Activated CD8-positive, alpha-beta T cell treated with anti-CD3 and anti-CD28 coated beads for 36 hours (primary cell): ENCODE results near the gene IFT122. TPM values are rescaled to one million over a fixed set of nuclear protein-coding genes. Genes with fewer than 3 reads are reported as not detected.

ENCODE experiments used
- ATAC-seq: fragments of 200-7000 bp; cut with Tn5 transposase; one replicate; pipeline ENCODE4 v1.10.0; 2021; ENCODE audit warnings: mild to moderate bottlenecking, moderate library complexity
- CTCF ChIA-PET: fragments of 350-600 bp; sonication (Branson Sonifier 250); formaldehyde crosslinking; loops from one replicate; lab custom pipeline; 2021; ENCODE audit warnings: antibody characterized with exemption; lab: Charles Lee
- POLR2A ChIA-PET: fragments of 350-600 bp; sonication (Branson Sonifier 250); formaldehyde crosslinking; loops from one replicate; lab custom pipeline; 2021; ENCODE audit warnings: antibody characterized with exemption; lab: Charles Lee
- DNase-seq: peaks from one replicate; pipeline ENCODE4 v3.0.0-alpha.2; 2020
- H3K27ac Mint-ChIP-seq: one replicate; pipeline ENCODE4 v1.8.0; 2021; ENCODE audit warnings: mild to moderate bottlenecking, mixed read lengths
- H3K27me3 Mint-ChIP-seq: one replicate; pipeline ENCODE4 v1.8.0; 2021; ENCODE audit warnings: mixed read lengths
- H3K36me3 Mint-ChIP-seq: one replicate; pipeline ENCODE4 v1.8.0; 2021; ENCODE audit warnings: low read depth, mixed read lengths
- H3K4me1 Mint-ChIP-seq: one replicate; pipeline ENCODE4 v1.8.0; 2021; ENCODE audit warnings: low read depth, mixed read lengths
- H3K4me3 Mint-ChIP-seq: one replicate; pipeline ENCODE4 v1.8.0; 2021; ENCODE audit warnings: mild to moderate bottlenecking, moderate library complexity, mixed read lengths
- H3K9me3 Mint-ChIP-seq: one replicate; pipeline ENCODE4 v1.8.0; 2021; ENCODE audit warnings: mixed read lengths
- CTCF ChIP-seq: fragments of 200-600 bp; IDR thresholded peaks from one replicate; pipeline ENCODE4 v1.8.0; 2022; ENCODE audit warnings: antibody characterized with exemption, mild to moderate bottlenecking
- intact Hi-C: fragments of 100-400 bp; cut with micrococcal nuclease; formaldehyde crosslinking; loops from one replicate; pipeline ENCODE4 v1.10.0; 2022
- total RNA-seq, 2 experiments: library from RNA; stranded (reverse); gene quantifications; one replicate each; pipeline ENCODE4 v1.2.3, GENCODE V29; 2021

IFT122 gene
- total RNA-seq, 2 experiments from 2014 or later: 18.9 to 20.4 TPM

DNA sequence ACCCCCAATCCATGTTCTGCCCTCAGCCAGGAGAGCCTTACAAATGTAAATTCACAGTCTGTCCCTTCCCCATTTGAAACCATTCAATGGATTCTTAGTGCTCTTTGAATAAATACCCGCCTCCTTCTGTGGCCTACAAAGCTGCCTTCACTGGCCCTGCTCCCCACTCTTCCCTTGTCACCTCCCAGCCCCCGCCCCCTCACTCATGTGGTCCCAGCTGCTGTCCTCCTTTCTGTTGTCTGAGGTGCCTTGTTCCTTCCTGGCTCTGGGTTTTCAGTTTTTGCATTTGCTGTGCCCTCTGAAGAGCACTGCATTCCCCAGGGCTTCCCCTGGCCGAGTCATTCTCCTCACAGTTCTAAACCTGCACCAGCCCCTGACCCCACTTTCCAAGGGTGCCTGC is 14.8 kb upstream of the IFT122 start:
- intact Hi-C loops: no loop called here
- POLR2A ChIA-PET: interaction anchor here (1.7 kb wide), 1 partner anchor 25 kb away, joined by 7 read pairs; no protein-coding TSS in a partner anchor

DNA sequence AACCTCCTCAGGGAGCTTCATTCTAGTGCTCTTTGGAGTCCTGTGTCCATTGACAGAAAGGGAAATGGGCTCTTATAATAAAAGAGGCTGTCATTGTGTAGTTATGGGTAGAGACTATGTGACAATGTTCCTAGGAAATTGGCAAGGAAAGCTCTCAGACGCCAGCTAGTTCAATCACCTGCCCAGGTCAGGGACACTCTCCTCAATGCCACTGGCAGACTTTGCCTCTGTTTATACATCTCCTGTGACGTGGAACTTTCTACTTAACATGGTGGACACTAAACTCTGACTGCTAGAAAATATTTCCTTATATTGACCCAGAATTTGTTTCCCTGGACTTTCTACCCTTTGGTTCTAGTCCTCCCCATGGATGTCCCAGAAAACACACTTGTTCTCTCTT is 14.4 kb upstream of the IFT122 start:
- intact Hi-C loops: no loop called here

More for the DNA sequence above, 14.8 kb upstream of the IFT122 start:
- Mint-ChIP-seq H3K36me3 (peaks cover 13% of the 10 kb centered on the region), H3K27ac (no peak overlapping the region), H3K4me1 (peaks cover 36% of the 10 kb centered on the region), H3K9me3 (no peaks in the 10 kb centered on the region), H3K27me3 (peaks cover 2% of the 10 kb centered on the region), H3K4me3 (no peak overlapping the region)
- CTCF ChIA-PET: no interaction called here
- TF ChIP-seq CTCF: no peak
- DNase-seq (no peak), ATAC-seq (no peak)

GRCh38 chr3:129428007-129428375 is 12.0 kb upstream of the IFT122 start:
- intact Hi-C loops: no loop called here
- H3K4me1 Mint-ChIP-seq: peaks cover 36% of the 10 kb centered on the region
- ChIA-PET POLR2A (interaction anchor here (0.8 to 3.5 kb wide), 4 partner anchors 11 to 111 kb away, joined by 3 to 35 read pairs (median 6); partner anchors contain the start of genes IFT122 and MBD4), CTCF (interaction anchor here (0.9 to 2.2 kb wide), 3 partner anchors 12 to 45 kb away, joined by 3 to 11 read pairs (median 8); partner anchors contain the start of genes IFT122 and MBD4)
- no peaks in the 10 kb centered on the region for H3K9me3 Mint-ChIP-seq
- TF ChIP-seq CTCF: no peak
- H3K36me3 Mint-ChIP-seq: peaks cover 31% of the 10 kb centered on the region
- DNase-seq (no peak), ATAC-seq (no peak)
- H3K4me3 Mint-ChIP-seq: peak overlapping the region; percentile 61
- H3K27ac Mint-ChIP-seq: no peak overlapping the region
- H3K27me3 Mint-ChIP-seq: peaks cover 2% of the 10 kb centered on the region

More for the DNA sequence above, 14.4 kb upstream of the IFT122 start:
- CTCF ChIA-PET: no interaction called here
- Mint-ChIP-seq H3K4me3 (no peak overlapping the region), H3K27ac (no peak overlapping the region), H3K4me1 (peaks cover 36% of the 10 kb centered on the region), H3K9me3 (no peaks in the 10 kb centered on the region), H3K27me3 (peaks cover 2% of the 10 kb centered on the region), H3K36me3 (peaks cover 17% of the 10 kb centered on the region)
- no peak for TF ChIP-seq CTCF
- DNase-seq (no peak), ATAC-seq (no peak)
- POLR2A ChIA-PET: interaction anchor here (1.7 kb wide), 1 partner anchor 26 kb away, joined by 7 read pairs; no protein-coding TSS in a partner anchor

- POLR2A ChIA-PET: interaction anchor here (0.7 to 3.5 kb wide), 9 partner anchors 11 to 113 kb away, joined by 3 to 35 read pairs (median 6); partner anchors contain the start of genes IFT122 and MBD4
- H3K27ac Mint-ChIP-seq: peak within 1 kb of the TSS; percentile 58
- no peaks in the 10 kb centered on the region for H3K9me3 Mint-ChIP-seq
- peaks cover 2% of the 10 kb centered on the region for H3K27me3 Mint-ChIP-seq
- DNase-seq (peak; percentile 93), ATAC-seq (peak; percentile 96)
- no peak for TF ChIP-seq CTCF
- H3K36me3 Mint-ChIP-seq: peaks cover 35% of the 10 kb centered on the region
- intact Hi-C loops: no loop called here
- H3K4me1 Mint-ChIP-seq: peaks cover 36% of the 10 kb centered on the region
- CTCF ChIA-PET: interaction anchor here (1.4 to 2.2 kb wide), 2 partner anchors 11 to 45 kb away, joined by 8 to 11 read pairs; partner anchors contain the start of genes IFT122 and MBD4
- peak within 1 kb of the TSS; percentile 61 for H3K4me3 Mint-ChIP-seq
Measured at GRCh38 chr3:129428376-129429079, 11.5 kb upstream of the IFT122 start, which contains the start of gene EFCAB12. Gene EFCAB12 (minus strand): TSS chr3:129428636. CDS start chr3:129428488, 148 bp downstream.

GRCh38 chr3:129429080-129429451 is 11.0 kb upstream of the IFT122 start:
- Mint-ChIP-seq H3K27me3 (peaks cover 2% of the 10 kb centered on the region), H3K27ac (peak overlapping the region; percentile 58), H3K4me3 (peak overlapping the region; percentile 61), H3K9me3 (no peaks in the 10 kb centered on the region), H3K4me1 (peaks cover 37% of the 10 kb centered on the region), H3K36me3 (peaks cover 40% of the 10 kb centered on the region)
- DNase-seq (peak; percentile 22), ATAC-seq (peak; percentile 3)
- intact Hi-C loops: no loop called here
- TF ChIP-seq CTCF: no peak
- ChIA-PET CTCF (interaction anchor here (1.1 to 2.2 kb wide), 2 partner anchors 11 to 45 kb away, joined by 3 to 11 read pairs; partner anchors contain the start of genes IFT122 and MBD4), POLR2A (interaction anchor here (0.7 to 3.5 kb wide), 7 partner anchors 10 to 113 kb away, joined by 3 to 35 read pairs (median 7); partner anchors contain the start of genes IFT122 and MBD4)
